Left lobe of liver (tissue), 2 donors: ENCODE data around the gene BDNF. TPM values are rescaled to one million over a fixed set of nuclear protein-coding genes. Genes with fewer than 3 reads are reported as not detected.
A peak's percentile ranks its signal among the peaks of the same experiment; 100 is the strongest.
"Not testable (repeated sequence)": the region's sequence is repeated elsewhere in the genome, so short reads cannot be mapped to it uniquely, and the experiment has no call there.

Source experiments
- ATAC-seq: fragments of 200-7000 bp; cut with Tn5 transposase; one replicate; pipeline ENCODE4 v1.9.1; 2020; ENCODE audit warnings: mild to moderate bottlenecking, moderate library complexity
- DNase-seq: peaks from one replicate; pipeline ENCODE4 v3.0.0-alpha.2; 2020; ENCODE audit warnings: low spot score
- total RNA-seq: library from RNA; stranded (reverse); gene quantifications from one replicate; pipeline ENCODE4 v1.2.1, GENCODE V29; 2021
- donor health status: DM: no; HTN: no; CAD: no; lungs with moderate emphysema.
- donor health status: DM: no; HTN: yes; CAD: no.

Gene BDNF
- total RNA-seq, 1 donor from 2014 or later, result 0.05 TPM

GRCh38 chr11:27673979-27674663 is 26.1 kb downstream of the BDNF start:
- DNase-seq, result no peak
- no peak for ATAC-seq

GRCh38 chr11:27672836-27673464 is 27.3 kb downstream of the BDNF start:
- DNase-seq (no peak), ATAC-seq (no peak)

- not testable (repeated sequence) for DNase-seq, ATAC-seq
Measured at GRCh38 chr11:27665508-27666101, 34.6 kb downstream of the BDNF start.

GRCh38 chr11:27663326-27663725 is 36.9 kb downstream of the BDNF start:
- DNase-seq, result no peak
- ATAC-seq, result no peak

- no peak for DNase-seq
- no peak for ATAC-seq
Measured at GRCh38 chr11:27660171-27660570, 40.1 kb downstream of the BDNF start.

GRCh38 chr11:27658535-27659236 is 41.6 kb downstream of the BDNF start:
- ATAC-seq (no peak), DNase-seq (no peak)

- DNase-seq (no peak), ATAC-seq (no peak)
Measured at GRCh38 chr11:27656806-27657483, 43.3 kb downstream of the BDNF start.

GRCh38 chr11:27656320-27656719 is 43.9 kb downstream of the BDNF start:
- DNase-seq (no peak), ATAC-seq (no peak)

GRCh38 chr11:27653990-27654758 is 46.1 kb downstream of the BDNF start:
- ATAC-seq (no peak), DNase-seq (no peak)

- ATAC-seq (no peak), DNase-seq (no peak)
Measured at GRCh38 chr11:27651711-27652110, 48.5 kb downstream of the BDNF start.

- DNase-seq, result no peak
- no peak for ATAC-seq
Measured at GRCh38 chr11:27650988-27651387, 49.3 kb downstream of the BDNF start.

GRCh38 chr11:27649800-27650199 is 50.5 kb downstream of the BDNF start:
- DNase-seq, result no peak
- ATAC-seq, result no peak

- ATAC-seq (no peak), DNase-seq (no peak)
Measured at GRCh38 chr11:27648840-27649239, 51.4 kb downstream of the BDNF start.

- DNase-seq (no peak), ATAC-seq (peak; percentile 66)
Measured at GRCh38 chr11:27646051-27646818, 54.0 kb downstream of the BDNF start.

- ATAC-seq (no peak), DNase-seq (no peak)
Measured at GRCh38 chr11:27642954-27643353, 57.3 kb downstream of the BDNF start.

GRCh38 chr11:27640954-27641353 is 59.3 kb downstream of the BDNF start:
- ATAC-seq, result no peak

GRCh38 chr11:27635567-27636037 is 64.7 kb downstream of the BDNF start:
- DNase-seq (no peak), ATAC-seq (no peak)

More at GRCh38 chr11:27640954-27641353, 59.3 kb downstream of the BDNF start:
- no peak for DNase-seq

GRCh38 chr11:27634776-27635175 is 65.5 kb downstream of the BDNF start:
- not testable (repeated sequence) for ATAC-seq, DNase-seq

- not testable (repeated sequence) for DNase-seq
Measured at GRCh38 chr11:27634282-27634681, 66.0 kb downstream of the BDNF start.

More at GRCh38 chr11:27634282-27634681, 66.0 kb downstream of the BDNF start:
- ATAC-seq, result not testable (repeated sequence)
